CD14-positive monocyte (primary cell): ENCODE results near the gene RAPGEF6. TPM values are rescaled to one million over a fixed set of nuclear protein-coding genes. Genes with fewer than 3 reads are reported as not detected.
A peak's percentile ranks its signal among the peaks of the same experiment; 100 is the strongest.

Experiments used
- DNase-seq, 3 donors: peaks; one replicate each; pipeline ENCODE4 v3.0.0-alpha.2; 2011 to 2022
- H2AFZ ChIP-seq: 2 replicates; pipeline ENCODE4 v1.6.0; 2012; ENCODE audit warnings: mild to moderate bottlenecking, low read depth, low read length, inconsistent platforms; ENCODE audit not compliant: insufficient read depth, poor library complexity, severe bottlenecking
- H3K27ac ChIP-seq, 2 donors: 1 replicate in 1 of 2; 2 replicates in 1 of 2; pipeline ENCODE4 v1.5.1; 2012 to 2013; ENCODE audit warnings: low read length in 2 of 2, control low read depth in 1 of 2, inconsistent platforms in 1 of 2, low read depth in 1 of 2, mild to moderate bottlenecking in 1 of 2
- H3K27me3 ChIP-seq, 2 donors: one replicate each; pipeline versions ENCODE4 v1.6.0 to v1.6.1; 2011 to 2013; ENCODE audit warnings: low read length in 2 of 2; ENCODE audit not compliant: control insufficient read depth in 2 of 2, insufficient read depth in 2 of 2
- H3K36me3 ChIP-seq, 2 donors: replicated peaks in 1 of 2; 1 replicate in 1 of 2; 2 replicates in 1 of 2; pipeline versions ENCODE4 v1.5.1 to v1.6.1; 2012 to 2013; ENCODE audit warnings: low read length in 2 of 2, control low read depth in 1 of 2, inconsistent platforms in 1 of 2, mild to moderate bottlenecking in 1 of 2; ENCODE audit not compliant: insufficient read depth in 2 of 2, control insufficient read depth in 1 of 2
- H3K4me1 ChIP-seq, 2 donors: 1 replicate in 1 of 2; 2 replicates in 1 of 2; pipeline versions ENCODE4 v1.5.1 to v1.6.1; 2012 to 2013; ENCODE audit warnings: low read length in 2 of 2, control low read depth in 1 of 2, inconsistent platforms in 1 of 2, mild to moderate bottlenecking in 1 of 2, moderate library complexity in 1 of 2; ENCODE audit not compliant: insufficient read depth in 2 of 2, control insufficient read depth in 1 of 2
- H3K4me2 ChIP-seq: replicated peaks from 2 replicates; pipeline ENCODE3; 2012; ENCODE audit warnings: low read length, moderate library complexity, mild to moderate bottlenecking; ENCODE audit not compliant: poor library complexity, severe bottlenecking; ENCODE audit errors: extremely low read depth
- H3K4me3 ChIP-seq, 3 experiments: fragments of 200-600 bp in 1 of 3; sonication (generic) in 1 of 3; replicated peaks in 1 of 3; 1 replicate in 2 of 3; 2 replicates in 1 of 3; pipeline ENCODE4 v1.5.1; 2011 to 2013; ENCODE audit warnings: low read length in 3 of 3, mild to moderate bottlenecking in 3 of 3, control low read depth in 2 of 3, low read depth in 2 of 3, inconsistent platforms in 1 of 3, moderate library complexity in 1 of 3
- H3K79me2 ChIP-seq: 2 replicates; pipeline ENCODE4 v1.6.0; 2012; ENCODE audit warnings: mild to moderate bottlenecking, control low read depth, inconsistent platforms, low read length, moderate library complexity; ENCODE audit not compliant: insufficient read depth
- H3K9ac ChIP-seq: 2 replicates; pipeline ENCODE4 v1.6.0; 2017; ENCODE audit warnings: low read length, mild to moderate bottlenecking; ENCODE audit not compliant: insufficient read depth, poor library complexity, severe bottlenecking
- H3K9me3 ChIP-seq, 2 donors: replicated peaks in 1 of 2; 1 replicate in 1 of 2; 2 replicates in 1 of 2; pipeline versions ENCODE4 v1.5.1 to v1.6.1; 2012 to 2013; ENCODE audit warnings: low read length in 2 of 2, control low read depth in 1 of 2; ENCODE audit not compliant: control insufficient read depth in 1 of 2, insufficient read depth in 1 of 2
- H4K20me1 ChIP-seq: 2 replicates; pipeline ENCODE4 v1.6.0; 2012; ENCODE audit warnings: mild to moderate bottlenecking, low read length, control low read depth, moderate library complexity; ENCODE audit not compliant: insufficient read depth
- H3K27ac Mint-ChIP-seq, 7 donors: one replicate each; pipeline ENCODE4 v1.8.0; 2020; ENCODE audit warnings: mild to moderate bottlenecking in 7 of 7, mixed read lengths in 7 of 7, moderate library complexity in 6 of 7, inconsistent platforms in 2 of 7
- H3K27me3 Mint-ChIP-seq, 3 donors: one replicate each; pipeline ENCODE4 v1.8.0; 2021 to 2022; ENCODE audit warnings: low read depth in 3 of 3, mild to moderate bottlenecking in 3 of 3, mixed read lengths in 3 of 3, moderate library complexity in 3 of 3, inconsistent platforms in 1 of 3
- H3K36me3 Mint-ChIP-seq, 2 donors: one replicate each; pipeline ENCODE4 v1.8.0; 2020; ENCODE audit warnings: mixed read lengths in 2 of 2, inconsistent platforms in 1 of 2, mild to moderate bottlenecking in 1 of 2
- H3K4me1 Mint-ChIP-seq: one replicate; pipeline ENCODE4 v1.8.0; 2020; ENCODE audit warnings: mild to moderate bottlenecking, mixed read lengths
- H3K4me3 Mint-ChIP-seq, 2 donors: one replicate each; pipeline ENCODE4 v1.8.0; 2020; ENCODE audit warnings: mild to moderate bottlenecking in 2 of 2, mixed read lengths in 2 of 2, moderate library complexity in 1 of 2
- H3K9me3 Mint-ChIP-seq, 7 donors: one replicate each; pipeline ENCODE4 v1.8.0; 2020 to 2022; ENCODE audit warnings: mixed read lengths in 7 of 7, mild to moderate bottlenecking in 6 of 7, moderate library complexity in 6 of 7, inconsistent platforms in 2 of 7
- CTCF ChIP-seq: fragments of 200-600 bp; IDR thresholded peaks from one replicate; pipeline ENCODE4 v1.8.0; 2022; ENCODE audit warnings: antibody characterized with exemption, mild to moderate bottlenecking
- WGBS: methylation state at CpG from one replicate; pipeline ENCODE4 v1.1.5; 2013; ENCODE audit warnings: missing lambda C conversion rate; ENCODE audit not compliant: insufficient coverage; 5-methylcytosine and 5-hydroxymethylcytosine counted together
- intact Hi-C, 2 donors: fragments of 100-400 bp; cut with micrococcal nuclease; formaldehyde crosslinking; loops; one replicate each; pipeline versions ENCODE4 v1.15.0 to v1.15.1; 2023
- polyA plus RNA-seq, 3 donors: library from polyadenylated mRNA; depleted of rRNA in 1 of 3; unstranded in 2 of 3; stranded (reverse) in 1 of 3; fragments of 300-500 nt in 2 of 3; fragments of >200 nt in 1 of 3; fragmentation: Illumina TruSeq in 2 of 3; gene quantifications; 1 replicate in 2 of 3; 2 replicates in 1 of 3; pipeline ENCODE4 v1.2.3, GENCODE V29; 2012 to 2021

The RAPGEF6 gene
- polyA plus RNA-seq, 3 donors, result 2.9 to 4.8 (median 4.8) TPM

DNA sequence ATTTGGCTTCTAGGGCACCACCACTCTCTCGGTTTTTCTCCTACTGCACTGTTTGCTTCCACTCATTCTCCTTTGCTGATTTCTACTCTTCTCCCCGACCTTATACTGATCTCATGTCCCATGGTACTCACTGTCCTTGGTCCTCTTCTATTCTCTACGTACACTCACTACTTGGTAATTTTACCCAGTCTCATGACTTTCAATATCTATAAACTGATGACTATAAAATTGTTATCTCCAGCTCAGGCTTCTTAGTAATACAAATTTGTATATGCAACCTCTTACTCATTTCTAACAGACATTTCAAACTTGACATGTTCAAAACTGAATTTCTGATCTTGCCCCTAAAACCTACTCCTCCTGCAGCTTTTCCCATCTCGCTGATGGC lies 4.1 kb downstream of the RAPGEF6 start:
- H3K27me3 Mint-ChIP-seq, result peaks cover 0 to 1% (median 0%) of the 10 kb centered on the region in 3 donors
- H3K4me3 Mint-ChIP-seq, result no peak overlapping the region
- peaks cover 14% of the 10 kb centered on the region for H3K4me1 Mint-ChIP-seq
- no peak overlapping the region for H3K4me3 ChIP-seq
- peaks cover 14 to 32% of the 10 kb centered on the region in 2 donors for H3K4me1 ChIP-seq
- no peaks in the 10 kb centered on the region for H3K9me3 Mint-ChIP-seq
- no peak overlapping the region for H3K9ac ChIP-seq
- H2AFZ ChIP-seq, result no peak overlapping the region
- TF ChIP-seq CTCF, result no peak
- no peaks in the 10 kb centered on the region for H3K27me3 ChIP-seq
- WGBS, result 90% methylated on average over 3 of the region's 4 CpGs
- no peak overlapping the region for H3K27ac Mint-ChIP-seq
- H3K27ac ChIP-seq, result peak overlapping the region in 1 of 2 donors; percentile 3
- H3K79me2 ChIP-seq, result peaks cover 87% of the 10 kb centered on the region
- peaks cover 8 to 9% of the 10 kb centered on the region in 2 donors for H3K36me3 Mint-ChIP-seq
- DNase-seq, result no peak
- H4K20me1 ChIP-seq, result peaks cover 15% of the 10 kb centered on the region
- no peak overlapping the region for H3K4me2 ChIP-seq
- H3K36me3 ChIP-seq, result no peaks in the 10 kb centered on the region
- intact Hi-C loops, result no loop called here
- H3K9me3 ChIP-seq, result no peaks in the 10 kb centered on the region

- WGBS, result 55% methylated on average over 2 of the region's 4 CpGs
- Histone ChIP-seq H3K9ac (no peak overlapping the region), H2AFZ (no peak overlapping the region), H3K36me3 (no peaks in the 10 kb centered on the region), H3K27ac (no peak overlapping the region), H3K9me3 (no peaks in the 10 kb centered on the region), H3K27me3 (no peaks in the 10 kb centered on the region), H3K4me3 (no peak overlapping the region), H3K4me2 (no peak overlapping the region), H3K4me1 (peaks cover 13 to 30% of the 10 kb centered on the region in 2 donors), H4K20me1 (peaks cover 21% of the 10 kb centered on the region), H3K79me2 (peaks cover 93% of the 10 kb centered on the region)
- H3K27me3 Mint-ChIP-seq, result peaks cover 0 to 1% (median 0%) of the 10 kb centered on the region in 3 donors
- intact Hi-C loops, result no loop called here
- no peak for TF ChIP-seq CTCF
- DNase-seq, result no peak
- peaks cover 9 to 12% of the 10 kb centered on the region in 2 donors for H3K36me3 Mint-ChIP-seq
- H3K27ac Mint-ChIP-seq, result no peak overlapping the region
- H3K9me3 Mint-ChIP-seq, result no peaks in the 10 kb centered on the region
- no peak overlapping the region for H3K4me3 Mint-ChIP-seq
- H3K4me1 Mint-ChIP-seq, result peaks cover 14% of the 10 kb centered on the region
These were observed 4.6 kb downstream of the RAPGEF6 start for GRCh38 chr5:131630208-131630962.
